PC-3 (cell line): Measurements from ENCODE around the gene GMPR.

ENCODE experiments used
- CTCF ChIP-seq: fragments of 300-600 bp; sonication (generic); conservative IDR thresholded peaks from 2 replicates; pipeline ENCODE4 v1.5.1; 2017; ENCODE audit warnings: antibody characterized with exemption, low read depth, mild to moderate bottlenecking, low read length
- EZH2 ChIP-seq: fragments of 300-600 bp; sonication (generic); IDR thresholded peaks from one replicate; pipeline ENCODE4 v1.6.1; 2017; ENCODE audit warnings: antibody characterized with exemption, mild to moderate bottlenecking, low read length; ENCODE audit not compliant: unreplicated experiment
- EZH2phosphoT487 ChIP-seq: fragments of 300-600 bp; sonication (generic); IDR thresholded peaks from 2 replicates; pipeline ENCODE4 v1.6.1; 2018; ENCODE audit warnings: mild to moderate bottlenecking, antibody characterized with exemption, low read length, borderline replicate concordance

- no peak for TF ChIP-seq CTCF
- no peak for TF ChIP-seq EZH2
- TF ChIP-seq EZH2phosphoT487: no peak
Measured at GRCh38 chr6:16321341-16321710, 82.9 kb downstream of the GMPR start.
